HG03521 (cell line): ENCODE results near the gene MCC.
"Not testable (repeated sequence)": the region's sequence is repeated elsewhere in the genome, so short reads cannot be mapped to it uniquely, and the experiment has no call there.

Source experiments
- ATAC-seq: cut with Tn5 transposase; IDR thresholded peaks from one replicate; pipeline ENCODE4 v1.9.1; 2021; ENCODE audit warnings: mild to moderate bottlenecking, moderate library complexity; ENCODE audit not compliant: unreplicated experiment

MCC gene

GRCh38 chr5:113427871-113428574 is 60.2 kb downstream of the MCC start:
- ATAC-seq, result no peak

- no peak for ATAC-seq
Observed at GRCh38 chr5:113425909-113426308, 62.3 kb downstream of the MCC start.

- ATAC-seq, result no peak
Observed at GRCh38 chr5:113421693-113422092, 66.6 kb downstream of the MCC start.

GRCh38 chr5:113405530-113405929 is 82.7 kb downstream of the MCC start:
- no peak for ATAC-seq

GRCh38 chr5:113404269-113404668 is 84.0 kb downstream of the MCC start:
- ATAC-seq, result no peak

GRCh38 chr5:113397986-113398385 is 90.3 kb downstream of the MCC start:
- not testable (repeated sequence) for ATAC-seq

- no peak for ATAC-seq
Observed at GRCh38 chr5:113397046-113397445, 91.2 kb downstream of the MCC start.

- no peak for ATAC-seq
Observed at GRCh38 chr5:113394658-113395057, 93.6 kb downstream of the MCC start.

- ATAC-seq, result no peak
Observed at GRCh38 chr5:113390224-113390623, 98.0 kb downstream of the MCC start.

GRCh38 chr5:113389116-113389515 is 99.1 kb downstream of the MCC start:
- ATAC-seq, result no peak

- no peak for ATAC-seq
Observed at GRCh38 chr5:113387844-113388243, 100.4 kb downstream of the MCC start.

GRCh38 chr5:113384782-113385285 is 103.4 kb downstream of the MCC start:
- ATAC-seq, result no peak

- no peak for ATAC-seq
Observed at GRCh38 chr5:113382731-113383130, 105.5 kb downstream of the MCC start.

- no peak for ATAC-seq
Observed at GRCh38 chr5:113381791-113382190, 106.5 kb downstream of the MCC start.

GRCh38 chr5:113380807-113381326 is 107.4 kb downstream of the MCC start:
- ATAC-seq, result no peak

GRCh38 chr5:113379936-113380806 is 108.1 kb downstream of the MCC start:
- ATAC-seq, result no peak

GRCh38 chr5:113378959-113379541 is 109.2 kb downstream of the MCC start:
- ATAC-seq, result peak; percentile 77

GRCh38 chr5:113378514-113378913 is 109.7 kb downstream of the MCC start:
- no peak for ATAC-seq

- ATAC-seq, result no peak
Observed at GRCh38 chr5:113378081-113378480, 110.2 kb downstream of the MCC start.

GRCh38 chr5:113376640-113377039 is 111.6 kb downstream of the MCC start:
- no peak for ATAC-seq

GRCh38 chr5:113375480-113376060 is 112.7 kb downstream of the MCC start:
- ATAC-seq, result no peak
